ENCODE results near the gene FOXO6.

The FOXO6 gene

DNA sequence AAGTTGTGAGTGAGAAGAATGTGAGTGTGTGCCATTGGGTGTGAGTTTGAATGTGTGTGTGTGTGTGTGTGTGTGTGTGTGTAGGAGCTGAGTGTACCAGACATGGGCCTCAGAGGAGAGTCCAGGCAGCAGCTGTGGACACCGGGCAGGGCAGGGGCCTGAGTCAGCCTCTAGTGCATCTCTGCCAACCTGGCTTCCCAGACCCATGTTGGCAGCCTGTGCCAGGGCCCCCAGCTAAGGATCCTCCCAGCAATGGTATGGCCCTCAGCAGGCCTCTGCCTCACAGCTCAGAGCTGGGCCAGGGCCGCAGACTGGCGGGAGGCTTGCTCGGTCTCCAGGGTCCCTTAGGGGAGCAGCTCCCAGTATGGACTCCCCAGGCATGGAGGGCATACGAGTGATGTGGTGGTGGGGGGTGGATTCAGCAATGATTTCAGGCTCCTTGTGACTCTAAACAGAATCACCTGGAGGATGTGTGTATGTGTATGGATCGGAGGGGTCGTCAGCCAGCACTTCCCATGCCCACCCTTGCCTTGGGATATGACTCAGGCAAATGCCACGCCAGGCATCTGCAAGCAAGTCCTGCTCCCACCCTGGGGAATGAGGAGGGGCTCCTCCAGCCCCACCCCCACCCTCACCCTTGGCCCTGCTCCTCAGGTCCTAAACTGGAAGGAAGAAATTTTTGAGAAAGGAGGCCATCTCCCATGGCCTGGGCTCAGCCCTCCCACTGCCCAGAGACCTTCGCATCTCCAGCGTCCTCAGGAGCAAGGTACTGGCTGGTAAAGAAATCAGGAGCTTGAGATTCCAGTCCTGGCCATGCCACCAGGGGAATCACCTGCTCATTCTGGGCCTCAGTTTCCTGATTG, 1.8 kb upstream of the FOXO6 start:
- DNase-seq (ENCODE audit: low read depth, low spot score): no peak
- no peak overlapping the region for H3K4me3 ChIP-seq (ENCODE audit: low read depth, low read length)
- ChIA-PET POLR2A (interaction anchor here (0.9 to 1.5 kb wide), 2 partner anchors 23 to 44 kb away, joined by 4 read pairs; no protein-coding TSS in a partner anchor), CTCF (interaction anchor here (0.7 to 2.0 kb wide), 6 partner anchors 14 to 77 kb away, joined by 3 to 5 read pairs (median 4); no protein-coding TSS in a partner anchor)
- TF ChIP-seq, protein P1, sequence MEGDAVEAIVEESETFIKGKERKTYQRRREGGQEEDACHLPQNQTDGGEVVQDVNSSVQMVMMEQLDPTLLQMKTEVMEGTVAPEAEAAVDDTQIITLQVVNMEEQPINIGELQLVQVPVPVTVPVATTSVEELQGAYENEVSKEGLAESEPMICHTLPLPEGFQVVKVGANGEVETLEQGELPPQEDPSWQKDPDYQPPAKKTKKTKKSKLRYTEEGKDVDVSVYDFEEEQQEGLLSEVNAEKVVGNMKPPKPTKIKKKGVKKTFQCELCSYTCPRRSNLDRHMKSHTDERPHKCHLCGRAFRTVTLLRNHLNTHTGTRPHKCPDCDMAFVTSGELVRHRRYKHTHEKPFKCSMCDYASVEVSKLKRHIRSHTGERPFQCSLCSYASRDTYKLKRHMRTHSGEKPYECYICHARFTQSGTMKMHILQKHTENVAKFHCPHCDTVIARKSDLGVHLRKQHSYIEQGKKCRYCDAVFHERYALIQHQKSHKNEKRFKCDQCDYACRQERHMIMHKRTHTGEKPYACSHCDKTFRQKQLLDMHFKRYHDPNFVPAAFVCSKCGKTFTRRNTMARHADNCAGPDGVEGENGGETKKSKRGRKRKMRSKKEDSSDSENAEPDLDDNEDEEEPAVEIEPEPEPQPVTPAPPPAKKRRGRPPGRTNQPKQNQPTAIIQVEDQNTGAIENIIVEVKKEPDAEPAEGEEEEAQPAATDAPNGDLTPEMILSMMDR (IDR thresholded peaks at IDR 0.05; ENCODE audit: insufficient read depth, low read length, missing control alignments): no peak

DNA sequence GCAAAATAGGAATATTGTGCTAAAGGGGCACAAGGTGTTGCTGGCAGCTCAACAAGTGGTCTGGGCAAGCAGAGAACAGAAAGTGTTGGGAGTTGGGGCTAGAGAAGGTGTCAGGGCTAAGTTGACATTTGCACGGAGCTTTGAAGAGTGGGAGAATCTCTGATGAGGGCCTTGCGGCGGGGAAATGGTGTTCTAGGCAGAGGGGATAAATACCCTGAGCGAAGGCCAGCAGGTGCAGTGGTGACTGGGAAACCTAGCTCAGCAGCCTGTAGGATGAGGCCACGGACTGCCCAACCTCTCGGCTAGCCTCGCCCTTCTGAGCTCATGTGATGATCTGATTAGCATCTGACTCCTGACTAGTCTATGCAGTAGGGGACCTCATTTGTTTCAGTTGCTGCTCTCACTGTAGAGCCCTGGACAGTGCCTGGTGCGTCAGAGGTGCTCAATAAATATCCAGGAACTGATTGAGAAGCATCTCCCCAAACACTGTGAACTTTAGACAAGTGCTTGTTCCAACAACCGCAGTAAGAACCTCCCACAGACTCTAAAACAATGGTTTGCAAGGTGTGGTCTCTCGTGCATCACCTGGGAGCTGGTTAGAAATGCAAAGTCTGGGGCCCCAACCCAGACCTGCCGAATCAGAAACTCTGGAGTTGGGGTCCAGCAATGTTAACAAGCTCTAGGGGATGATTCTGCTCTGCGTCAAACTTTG, 1.0 kb upstream of the FOXO6 start:
- peak overlapping the region; percentile 55; the same call in 1 of the 2 replicates for H3K4me3 ChIP-seq (ENCODE audit: low read depth, low read length)
- ChIA-PET CTCF (interaction anchor here (0.7 to 2.0 kb wide), 11 partner anchors 9 to 78 kb away, joined by 3 to 9 read pairs (median 4); no protein-coding TSS in a partner anchor), POLR2A (no interaction called here)
- TF ChIP-seq, protein P1 (IDR thresholded peaks at IDR 0.05; ENCODE audit: insufficient read depth, low read length, missing control alignments): no peak
- DNase-seq (ENCODE audit: low read depth, low spot score): no peak

DNA sequence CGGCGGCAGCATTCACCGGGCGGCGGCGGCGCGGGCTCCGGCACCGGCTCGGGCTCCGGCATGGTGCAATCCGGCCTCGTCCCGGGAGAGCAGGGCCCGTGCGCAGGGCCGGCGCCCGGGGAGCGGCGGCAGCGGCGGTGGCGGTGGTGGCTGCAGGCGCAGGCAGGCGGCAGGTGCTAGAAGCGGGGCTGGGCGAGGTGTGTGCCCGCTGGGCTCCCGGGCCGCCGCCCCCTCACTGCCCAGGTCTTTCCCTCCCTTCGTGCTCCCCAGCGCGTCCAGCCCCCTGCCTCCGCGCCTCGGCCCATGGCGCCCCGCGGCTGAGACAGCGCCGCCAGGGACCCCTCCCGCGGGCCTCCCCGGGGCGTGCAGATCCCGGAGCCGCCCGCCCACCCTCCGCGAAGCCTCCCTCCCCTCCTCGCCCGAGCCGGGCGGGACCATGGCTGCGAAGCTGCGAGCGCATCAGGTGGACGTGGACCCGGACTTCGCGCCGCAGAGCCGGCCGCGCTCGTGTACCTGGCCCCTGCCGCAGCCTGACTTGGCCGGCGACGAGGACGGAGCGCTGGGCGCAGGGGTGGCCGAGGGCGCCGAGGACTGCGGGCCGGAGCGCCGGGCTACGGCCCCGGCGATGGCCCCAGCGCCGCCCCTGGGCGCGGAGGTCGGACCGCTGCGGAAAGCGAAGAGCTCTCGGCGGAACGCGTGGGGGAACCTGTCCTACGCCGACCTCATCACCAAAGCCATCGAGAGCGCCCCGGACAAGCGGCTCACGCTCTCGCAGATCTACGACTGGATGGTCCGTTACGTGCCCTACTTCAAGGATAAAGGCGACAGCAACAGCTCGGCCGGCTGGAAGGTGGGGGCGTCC, 492 bp downstream of the FOXO6 start:
- CTCF ChIA-PET: interaction anchor here (1.3 to 2.0 kb wide), 6 partner anchors 10 to 56 kb away, joined by 3 to 9 read pairs (median 6); no protein-coding TSS in a partner anchor
- POLR2A ChIA-PET: no interaction called here
- TF ChIP-seq, protein P1 (IDR thresholded peaks at IDR 0.05; ENCODE audit: insufficient read depth, low read length, missing control alignments): no peak
- peak overlapping the region; percentile 55 for H3K4me3 ChIP-seq (ENCODE audit: low read depth, low read length)
- DNase-seq (ENCODE audit: low read depth, low spot score): no peak

DNA sequence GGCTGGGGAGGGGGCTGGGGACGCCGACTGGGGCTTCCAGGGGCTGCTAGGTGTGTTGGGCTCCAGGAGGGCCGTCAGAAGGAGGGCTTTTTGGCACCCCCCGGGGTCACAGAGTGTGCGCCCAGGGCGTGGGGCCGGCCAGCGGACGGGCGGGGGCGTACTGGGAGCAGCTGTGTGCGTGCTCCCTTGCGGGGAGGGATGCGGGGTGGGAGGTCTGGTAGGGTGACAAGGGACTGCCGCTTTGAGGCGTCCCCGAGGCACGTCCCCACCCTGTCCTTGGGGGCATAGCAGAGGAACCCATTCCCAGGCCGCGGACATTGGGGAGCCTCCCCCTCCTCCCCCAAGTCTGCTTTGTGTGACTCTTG, 1.1 kb downstream of the FOXO6 start:
- TF ChIP-seq, protein P1 (IDR thresholded peaks at IDR 0.05; ENCODE audit: insufficient read depth, low read length, missing control alignments): no peak
- no peak for DNase-seq (ENCODE audit: low read depth, low spot score)
- ChIA-PET CTCF (interaction anchor here (1.2 to 2.2 kb wide), 4 partner anchors 9 to 79 kb away, joined by 3 to 8 read pairs (median 6); no protein-coding TSS in a partner anchor), POLR2A (no interaction called here)
- no peak overlapping the region; the same call in 1 of the 2 replicates for H3K4me3 ChIP-seq (ENCODE audit: low read depth, low read length)

DNA sequence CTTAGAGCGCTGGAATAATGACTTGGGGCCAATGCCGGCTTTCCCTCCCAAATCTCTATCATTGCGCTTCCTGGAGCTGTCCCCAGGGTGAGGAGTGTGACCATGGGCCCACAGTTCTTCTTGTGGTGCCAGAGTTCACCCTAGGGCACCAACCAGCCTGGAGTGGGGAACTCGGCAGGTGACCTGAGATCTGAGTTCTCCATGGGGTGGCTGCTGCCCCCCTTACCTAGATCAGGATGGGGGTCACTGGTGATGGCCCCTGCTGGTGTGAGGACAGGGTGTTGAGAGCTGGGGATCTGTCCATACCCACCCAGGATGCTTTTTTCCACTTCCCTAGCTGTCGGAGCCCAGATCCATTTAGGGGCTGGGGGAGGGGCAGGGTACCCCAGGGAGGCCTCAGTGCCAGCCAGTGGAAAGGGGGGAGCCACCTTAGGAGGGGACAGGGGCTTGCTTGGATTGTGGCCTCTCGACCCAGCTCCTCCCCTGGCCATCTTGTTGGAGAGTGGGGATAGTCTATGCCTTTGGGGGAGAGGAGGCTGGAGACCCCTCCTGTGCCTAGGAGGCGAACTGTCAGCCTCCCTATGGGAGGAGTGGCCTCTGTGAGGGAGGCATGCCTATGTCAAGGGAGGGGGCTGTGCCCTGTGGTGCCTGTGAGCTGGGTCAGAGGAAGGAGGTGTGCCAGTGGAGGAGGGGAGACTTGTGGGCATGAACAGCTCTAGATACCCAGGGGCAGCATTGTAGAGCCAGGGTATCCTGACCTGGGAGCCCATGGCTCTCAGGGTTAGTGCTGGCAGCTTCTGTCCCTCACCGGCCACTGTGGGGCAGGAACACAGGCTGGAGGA, 1.7 kb downstream of the FOXO6 start:
- no peak for DNase-seq (ENCODE audit: low read depth, low spot score)
- CTCF ChIA-PET: interaction anchor here (1.2 to 2.2 kb wide), 4 partner anchors 9 to 80 kb away, joined by 3 to 8 read pairs (median 6); no protein-coding TSS in a partner anchor
- no peak overlapping the region for H3K4me3 ChIP-seq (ENCODE audit: low read depth, low read length)
- POLR2A ChIA-PET: no interaction called here
- TF ChIP-seq, protein P1 (IDR thresholded peaks at IDR 0.05; ENCODE audit: insufficient read depth, low read length, missing control alignments): no peak

All from AG04449 (cell line).